Ecto neural progenitor cell (in vitro differentiated cells): ENCODE results near the gene TCEAL1.
"Not testable (repeated sequence)": the region's sequence is repeated elsewhere in the genome, so short reads cannot be mapped to it uniquely, and the experiment has no call there.

Experiments used
- DNase-seq: peaks from one replicate; pipeline ENCODE4 v3.0.0-alpha.2; 2018; ENCODE audit warnings: low spot score

The TCEAL1 gene

GRCh38 chrX:103635436-103635835 is 6.7 kb downstream of the TCEAL1 start:
- DNase-seq = no peak

GRCh38 chrX:103637604-103638338 is 9.0 kb downstream of the TCEAL1 start:
- no peak for DNase-seq

GRCh38 chrX:103638479-103639346 is 9.9 kb downstream of the TCEAL1 start:
- DNase-seq = peak; percentile 88

- no peak for DNase-seq
These were observed 11.8 kb downstream of the TCEAL1 start for GRCh38 chrX:103640401-103641155.

GRCh38 chrX:103644125-103644524 is 15.3 kb downstream of the TCEAL1 start:
- DNase-seq = no peak

- DNase-seq = no peak
These were observed 18.9 kb downstream of the TCEAL1 start for GRCh38 chrX:103647630-103648029.

GRCh38 chrX:103651151-103651773 is 22.5 kb downstream of the TCEAL1 start:
- DNase-seq = no peak

- not testable (repeated sequence) for DNase-seq
These were observed 26.6 kb downstream of the TCEAL1 start for GRCh38 chrX:103655230-103656000.

- no peak for DNase-seq
These were observed 27.8 kb downstream of the TCEAL1 start for GRCh38 chrX:103656617-103657016.

GRCh38 chrX:103657066-103657465 is 28.3 kb downstream of the TCEAL1 start:
- DNase-seq = not testable (repeated sequence)

- no peak for DNase-seq
These were observed 30.1 kb downstream of the TCEAL1 start for GRCh38 chrX:103658681-103659433.

- not testable (repeated sequence) for DNase-seq
These were observed 30.7 kb downstream of the TCEAL1 start for GRCh38 chrX:103659460-103659859.

- peak; percentile 49 for DNase-seq
These were observed 35.4 kb downstream of the TCEAL1 start for GRCh38 chrX:103663981-103664762.

GRCh38 chrX:103666202-103667107 is 37.7 kb downstream of the TCEAL1 start:
- no peak for DNase-seq

- DNase-seq = no peak
These were observed 41.0 kb downstream of the TCEAL1 start for GRCh38 chrX:103669745-103670144.

GRCh38 chrX:103674531-103675454 is 46.0 kb downstream of the TCEAL1 start:
- no peak for DNase-seq

GRCh38 chrX:103678199-103678993 is 49.6 kb downstream of the TCEAL1 start:
- no peak for DNase-seq
